Body of pancreas (tissue), 4 donors: ENCODE results near the gene TRAPPC12.

Experiments
- CTCF ChIP-seq, 7 experiments: fragments of 450-650 bp in 4 of 7; fragments of 200-600 bp in 3 of 7; sonication (generic) in 3 of 7; IDR thresholded peaks; one replicate each; pipeline ENCODE4 v1.5.1; 2016 to 2019; ENCODE audit warnings: antibody characterized with exemption in 7 of 7
- POLR2A ChIP-seq, 3 donors: fragments of 450-650 bp; IDR thresholded peaks; one replicate each; pipeline ENCODE4 v1.6.1; 2016; ENCODE audit warnings: antibody characterized with exemption in 3 of 3, mild to moderate bottlenecking in 2 of 3

- TF ChIP-seq CTCF (IDR thresholded peaks at IDR 0.05) (no peak), POLR2A (IDR thresholded peaks at IDR 0.05) (no peak)
Measured at GRCh38 chr2:3456125-3456524, 76.6 kb downstream of the TRAPPC12 start.
